ENCODE measurements around the gene DUSP9. TPM values are rescaled to one million over a fixed set of nuclear protein-coding genes. Genes with fewer than 3 reads are reported as not detected.

The DUSP9 gene
- total and polyA plus RNA-seq, 10 of the 15 experiments (the other 5 are each of a cell fraction or from before 2014, with no cell fraction given): 0.10 TPM; not detected in 9

DNA sequence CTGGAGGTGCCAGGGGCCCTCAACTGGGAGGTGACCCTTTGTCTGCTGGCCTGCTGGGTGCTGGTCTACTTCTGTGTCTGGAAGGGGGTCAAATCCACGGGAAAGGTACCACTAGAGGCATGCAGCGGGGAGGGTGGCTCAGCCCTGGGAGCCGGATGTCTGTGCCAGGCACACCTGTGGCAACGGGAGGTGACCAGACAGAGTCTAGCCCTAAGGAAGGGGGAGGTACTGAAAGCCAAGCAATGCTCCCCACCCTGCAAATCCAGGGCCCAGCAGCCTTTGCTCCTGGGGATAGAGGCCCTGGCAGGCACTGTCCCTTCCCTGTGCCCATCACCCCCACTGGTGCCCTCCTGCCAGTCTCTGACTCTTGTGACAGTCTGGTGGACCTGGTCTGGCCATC, 45.0 kb downstream of the DUSP9 start:
- Histone ChIP-seq H3K4me3 (no peak overlapping the region), H3K27ac (ENCODE audit: control insufficient read depth, insufficient read depth) (no peak overlapping the region), H3K27me3 (replicated peaks in 1 of 2; ENCODE audit: control insufficient read depth in 2 of 2, insufficient read depth in 2 of 2, low read length in 1 of 2) (no peaks in the 10 kb centered on the region), H3K9ac (ENCODE audit: control insufficient read depth, insufficient read depth, low read length) (no peak overlapping the region), H3K9me3 (replicated peaks; ENCODE audit: control insufficient read depth, insufficient read depth, low read length) (no peaks in the 10 kb centered on the region), H3K4me2 (ENCODE audit: control insufficient read depth, insufficient read depth) (no peak overlapping the region), H2AFZ (ENCODE audit: control insufficient read depth, low read depth, low read length) (no peak overlapping the region), H3K36me3 (ENCODE audit: control insufficient read depth in 2 of 2, insufficient read depth in 2 of 2, low read length in 1 of 2) (no peaks in the 10 kb centered on the region), H3K79me2 (ENCODE audit: control insufficient read depth, insufficient read depth, low read length) (no peaks in the 10 kb centered on the region), H3K4me1 (ENCODE audit: control insufficient read depth, insufficient read depth, low read length) (no peaks in the 10 kb centered on the region), H4K20me1 (ENCODE audit: control insufficient read depth, insufficient read depth) (no peaks in the 10 kb centered on the region)
- RAD21 ChIA-PET (ENCODE audit: unreplicated experiment): no interaction called here
- DNase-seq (ENCODE audit: low read depth, low spot score) (no peak), ATAC-seq (no peak), FAIRE-seq (no peak)
- BruUV-seq (replicated peaks): no TSS peak
- intact Hi-C loops (cut with micrococcal nuclease; ENCODE audit: unreplicated experiment): no loop called here
- POLR2A ChIA-PET: no interaction called here
- SMC1A ChIA-PET (ENCODE audit: uncharacterized antibody, unreplicated experiment): no interaction called here
- CTCF ChIA-PET: no interaction called here
- TF ChIP-seq POLR2AphosphoS5 (IDR thresholded peaks at IDR 0.05; ENCODE audit: low read length) (no peak), CHD2 (IDR thresholded peaks at IDR 0.05; ENCODE audit: borderline replicate concordance, low read depth, low read length) (no peak), RELA (IDR thresholded peaks at IDR 0.05; ENCODE audit: borderline replicate concordance, partially characterized antibody) (no peak), BCLAF1 (IDR thresholded peaks at IDR 0.05) (no peak), KDM1A (IDR thresholded peaks at IDR 0.05; ENCODE audit: borderline replicate concordance) (no peak), CHD1 (IDR thresholded peaks at IDR 0.05; ENCODE audit: low read depth, low read length) (no peak), NR2F1 (conservative IDR thresholded peaks at IDR 0.05) (no peak), IKZF2 (IDR thresholded peaks at IDR 0.05) (no peak), NFXL1 (IDR thresholded peaks at IDR 0.05; ENCODE audit: borderline replicate concordance) (no peak), BACH1 (IDR thresholded peaks at IDR 0.05; ENCODE audit: borderline replicate concordance) (no peak)
- WGBS (ENCODE audit: insufficient coverage, insufficient replicate concordance, low lambda C conversion rate, missing lambda C conversion rate): 43% methylated on average over 4 of the region's 4 CpGs
- in situ Hi-C loops (cut with MboI): no loop called here

All from GM12878 (cell line).